ENCODE measurements around the gene PRLH. TPM values are rescaled to one million over a fixed set of nuclear protein-coding genes. Genes with fewer than 3 reads are reported as not detected.

PRLH gene
- total RNA-seq, 1 experiment from 2014 or later, result not detected

DNA sequence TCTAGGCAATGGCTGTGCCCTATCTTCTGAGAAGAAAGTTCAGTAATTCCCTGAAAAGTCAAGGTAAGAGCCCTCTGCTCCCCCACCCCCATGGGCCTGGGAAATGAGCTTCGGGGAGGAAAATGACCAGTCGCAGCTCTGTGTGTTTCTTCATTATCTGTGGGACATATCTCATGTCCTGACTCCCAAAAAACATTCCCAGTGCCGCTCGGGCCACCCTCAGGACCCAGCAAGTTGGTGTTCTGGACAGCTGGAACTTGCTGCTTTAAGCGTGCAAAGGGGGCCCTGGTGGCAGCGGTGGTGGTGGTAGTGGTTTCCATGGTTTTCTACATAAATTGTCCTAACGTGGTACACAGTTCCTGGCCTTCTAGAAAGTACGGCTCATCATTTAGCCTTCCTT, 17.2 kb upstream of the PRLH start:
- no TSS peak for BruUV-seq (replicated peaks)
- TF ChIP-seq EZH2 (IDR thresholded peaks at IDR 0.05; ENCODE audit: borderline replicate concordance, low read depth, low read length, poor library complexity, severe bottlenecking), result no peak
- TF ChIP-seq, protein P1, sequence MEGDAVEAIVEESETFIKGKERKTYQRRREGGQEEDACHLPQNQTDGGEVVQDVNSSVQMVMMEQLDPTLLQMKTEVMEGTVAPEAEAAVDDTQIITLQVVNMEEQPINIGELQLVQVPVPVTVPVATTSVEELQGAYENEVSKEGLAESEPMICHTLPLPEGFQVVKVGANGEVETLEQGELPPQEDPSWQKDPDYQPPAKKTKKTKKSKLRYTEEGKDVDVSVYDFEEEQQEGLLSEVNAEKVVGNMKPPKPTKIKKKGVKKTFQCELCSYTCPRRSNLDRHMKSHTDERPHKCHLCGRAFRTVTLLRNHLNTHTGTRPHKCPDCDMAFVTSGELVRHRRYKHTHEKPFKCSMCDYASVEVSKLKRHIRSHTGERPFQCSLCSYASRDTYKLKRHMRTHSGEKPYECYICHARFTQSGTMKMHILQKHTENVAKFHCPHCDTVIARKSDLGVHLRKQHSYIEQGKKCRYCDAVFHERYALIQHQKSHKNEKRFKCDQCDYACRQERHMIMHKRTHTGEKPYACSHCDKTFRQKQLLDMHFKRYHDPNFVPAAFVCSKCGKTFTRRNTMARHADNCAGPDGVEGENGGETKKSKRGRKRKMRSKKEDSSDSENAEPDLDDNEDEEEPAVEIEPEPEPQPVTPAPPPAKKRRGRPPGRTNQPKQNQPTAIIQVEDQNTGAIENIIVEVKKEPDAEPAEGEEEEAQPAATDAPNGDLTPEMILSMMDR (conservative IDR thresholded peaks at IDR 0.05; ENCODE audit: low read depth, low read length), result no peak

DNA sequence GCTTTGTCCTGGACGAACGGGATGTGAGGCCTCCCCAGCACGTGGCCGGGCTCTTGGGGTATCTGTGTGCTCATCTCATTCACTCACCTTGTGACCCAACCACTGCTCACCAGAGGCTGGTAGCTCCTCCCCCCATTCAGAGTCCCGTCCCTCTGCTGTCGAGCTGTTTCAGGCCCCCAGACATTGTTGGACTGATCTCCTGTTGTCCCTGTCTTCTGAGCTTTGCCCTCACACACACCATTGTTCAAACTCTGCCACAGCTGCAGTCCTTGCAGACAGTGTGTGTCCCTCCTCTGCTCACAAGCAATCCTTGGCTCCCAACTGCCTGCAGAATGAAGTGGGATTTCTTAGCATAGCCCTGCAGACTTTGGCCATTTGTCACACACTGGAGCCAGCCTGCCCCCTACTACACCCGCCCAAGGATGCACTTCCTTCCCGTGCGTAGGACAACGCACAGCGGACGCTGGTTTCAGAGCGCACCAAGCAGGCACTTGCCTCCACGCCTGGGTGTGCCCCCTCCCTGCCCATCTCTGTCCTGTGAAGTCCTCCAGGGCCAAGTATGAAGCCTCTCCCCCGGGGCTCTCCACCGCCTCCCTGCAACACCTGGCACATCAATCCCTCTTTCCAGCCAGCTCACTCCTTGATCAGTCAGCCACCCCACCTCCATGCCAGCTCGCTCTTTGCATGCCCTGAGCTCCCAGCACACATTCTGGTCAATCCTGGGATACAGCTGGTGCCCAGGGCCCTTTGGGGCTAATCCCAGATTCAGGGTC, 16.5 kb upstream of the PRLH start:
- POLR2A ChIA-PET (ENCODE audit: low non-redundant PET), result no interaction called here
- Histone ChIP-seq H3K4me1 (ENCODE audit: insufficient read depth, low read length, poor library complexity, severe bottlenecking) (no peaks in the 10 kb centered on the region), H3K36me3 (ENCODE audit: insufficient read depth, low read length, poor library complexity, severe bottlenecking) (no peaks in the 10 kb centered on the region), H3K27me3 (replicated peaks; ENCODE audit: insufficient read depth, low read depth, low read length, poor library complexity) (no peaks in the 10 kb centered on the region), H3K9me3 (ENCODE audit: low read depth, low read length, poor library complexity, severe bottlenecking) (no peaks in the 10 kb centered on the region), H3K4me3 (ENCODE audit: low read depth, low read length, poor library complexity, severe bottlenecking) (no peak overlapping the region), H3K27ac (ENCODE audit: low read depth, low read length, poor library complexity, severe bottlenecking) (no peak overlapping the region)
- TF ChIP-seq, protein P1 (conservative IDR thresholded peaks at IDR 0.05; ENCODE audit: low read depth, low read length), result no peak
- TF ChIP-seq EZH2 (IDR thresholded peaks at IDR 0.05; ENCODE audit: borderline replicate concordance, low read depth, low read length, poor library complexity, severe bottlenecking), result no peak
- intact Hi-C loops (cut with micrococcal nuclease; ENCODE audit: unreplicated experiment), result no loop called here
- CTCF ChIA-PET, result interaction anchor here (0.6 kb wide), 1 partner anchor 13 kb away, joined by 8 read pairs; no protein-coding TSS in a partner anchor
- no TSS peak for BruUV-seq (replicated peaks)
- no peak for DNase-seq (ENCODE audit: low spot score)

More for the DNA sequence above, 17.2 kb upstream of the PRLH start:
- Histone ChIP-seq H3K4me1 (ENCODE audit: insufficient read depth, low read length, poor library complexity, severe bottlenecking) (no peaks in the 10 kb centered on the region), H3K4me3 (ENCODE audit: low read depth, low read length, poor library complexity, severe bottlenecking) (no peak overlapping the region), H3K9me3 (ENCODE audit: low read depth, low read length, poor library complexity, severe bottlenecking) (no peaks in the 10 kb centered on the region), H3K27ac (ENCODE audit: low read depth, low read length, poor library complexity, severe bottlenecking) (no peak overlapping the region), H3K27me3 (replicated peaks; ENCODE audit: insufficient read depth, low read depth, low read length, poor library complexity) (no peaks in the 10 kb centered on the region), H3K36me3 (ENCODE audit: insufficient read depth, low read length, poor library complexity, severe bottlenecking) (no peaks in the 10 kb centered on the region)
- POLR2A ChIA-PET (ENCODE audit: low non-redundant PET), result no interaction called here
- intact Hi-C loops (cut with micrococcal nuclease; ENCODE audit: unreplicated experiment), result no loop called here
- CTCF ChIA-PET, result interaction anchor here (0.6 kb wide), 1 partner anchor 14 kb away, joined by 8 read pairs; no protein-coding TSS in a partner anchor
- no peak for DNase-seq (ENCODE audit: low spot score)

- BruUV-seq (replicated peaks), result no TSS peak
- POLR2A ChIA-PET (ENCODE audit: low non-redundant PET), result no interaction called here
- no peak overlapping the region for H3K4me3 ChIP-seq (ENCODE audit: low read depth, low read length, poor library complexity, severe bottlenecking)
- peaks cover 3% of the 10 kb centered on the region for H3K27me3 ChIP-seq (replicated peaks; ENCODE audit: insufficient read depth, low read depth, low read length, poor library complexity)
- intact Hi-C loops (cut with micrococcal nuclease; ENCODE audit: unreplicated experiment), result no loop called here
- no peak overlapping the region for H3K27ac ChIP-seq (ENCODE audit: low read depth, low read length, poor library complexity, severe bottlenecking)
- no peak for DNase-seq (ENCODE audit: low spot score)
- H3K9me3 ChIP-seq (ENCODE audit: low read depth, low read length, poor library complexity, severe bottlenecking), result peaks cover 5% of the 10 kb centered on the region
- CTCF ChIA-PET, result no interaction called here
- no peaks in the 10 kb centered on the region for H3K4me1 ChIP-seq (ENCODE audit: insufficient read depth, low read length, poor library complexity, severe bottlenecking)
- TF ChIP-seq, protein P1 (conservative IDR thresholded peaks at IDR 0.05; ENCODE audit: low read depth, low read length), result no peak
- TF ChIP-seq EZH2 (IDR thresholded peaks at IDR 0.05; ENCODE audit: borderline replicate concordance, low read depth, low read length, poor library complexity, severe bottlenecking), result no peak
- H3K36me3 ChIP-seq (ENCODE audit: insufficient read depth, low read length, poor library complexity, severe bottlenecking), result no peaks in the 10 kb centered on the region
Observed at GRCh38 chr2:237551071-237551574, 15.3 kb upstream of the PRLH start.
